Left ventricle myocardium inferior (tissue), 1 donor: Measurements from ENCODE around the gene PLAA. TPM values are rescaled to one million over a fixed set of nuclear protein-coding genes. Genes with fewer than 3 reads are reported as not detected.
A peak's percentile ranks its signal among the peaks of the same experiment; 100 is the strongest.

Experiments
- DNase-seq: peaks from one replicate; pipeline ENCODE4 v3.0.0-alpha.2; 2020
- H3K27ac ChIP-seq: fragments of 200-600 bp; replicated peaks from 2 replicates; pipeline ENCODE4 v1.8.0; 2021
- H3K27me3 ChIP-seq: fragments of 200-600 bp; 2 replicates; pipeline ENCODE4 v1.8.0; 2021; ENCODE audit warnings: low read depth
- H3K36me3 ChIP-seq: fragments of 200-600 bp; 2 replicates; pipeline ENCODE4 v1.8.0; 2021
- H3K4me1 ChIP-seq: fragments of 200-600 bp; 2 replicates; pipeline ENCODE4 v1.8.0; 2021
- H3K4me3 ChIP-seq: fragments of 200-600 bp; 2 replicates; pipeline ENCODE4 v1.8.0; 2021; ENCODE audit warnings: mild to moderate bottlenecking, moderate library complexity
- H3K9me3 ChIP-seq: fragments of 200-600 bp; replicated peaks from 2 replicates; pipeline ENCODE4 v1.8.0; 2021
- CTCF ChIP-seq: fragments of 200-600 bp; IDR thresholded peaks from 2 replicates; pipeline ENCODE4 v1.8.0; 2021; ENCODE audit warnings: antibody characterized with exemption, mild to moderate bottlenecking, borderline replicate concordance
- intact Hi-C: fragments of 100-400 bp; cut with micrococcal nuclease; formaldehyde crosslinking; loops from one replicate; pipeline ENCODE4 v1.11.0; 2022
- total RNA-seq: library from RNA; stranded (reverse); fragmentation: NEBNext Ultra II Directional; extraction: Animal tissue kit (Norgen Biotek cat#: 25700); gene quantifications from one replicate; pipeline ENCODE4 v1.2.1, GENCODE V29; 2021
- donor health status: DM: no; HTN: yes; CAD: no; lungs with severe emphysema.

Gene PLAA
- total RNA-seq, 1 donor from 2014 or later, result 32.3 TPM

- H3K27me3 ChIP-seq, result no peaks in the 10 kb centered on the region
- intact Hi-C loops, result no loop called here
- H3K4me3 ChIP-seq, result no peak overlapping the region
- no peaks in the 10 kb centered on the region for H3K9me3 ChIP-seq
- no peak for DNase-seq
- no peak overlapping the region for H3K27ac ChIP-seq
- H3K4me1 ChIP-seq, result peaks cover 26% of the 10 kb centered on the region
- no peaks in the 10 kb centered on the region for H3K36me3 ChIP-seq
- no peak for TF ChIP-seq CTCF
Observed at GRCh38 chr9:26954050-26954508, 7.0 kb upstream of the PLAA start.

DNA sequence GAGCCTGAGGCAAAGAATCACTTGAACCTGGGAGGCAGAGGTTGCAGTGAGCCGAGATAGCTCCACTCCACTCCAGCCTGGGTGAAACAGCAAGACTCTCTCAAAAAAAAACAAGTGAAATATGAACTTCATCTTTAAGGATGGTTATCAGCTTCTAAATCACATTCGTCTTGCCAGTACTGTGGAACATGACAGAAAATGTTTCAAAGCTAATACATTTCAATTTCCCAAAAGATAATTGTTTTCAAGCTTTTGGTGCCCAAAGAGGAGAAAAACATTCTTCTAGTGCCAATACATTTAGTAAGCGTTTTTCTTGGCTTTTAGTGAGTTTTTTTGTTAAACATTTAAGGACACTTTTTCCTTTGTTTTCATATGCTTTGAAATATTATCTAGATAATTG lies 4.8 kb upstream of the PLAA start:
- no peak for DNase-seq
- H3K9me3 ChIP-seq, result no peaks in the 10 kb centered on the region
- H3K4me3 ChIP-seq, result no peak overlapping the region
- TF ChIP-seq CTCF, result no peak
- H3K4me1 ChIP-seq, result peaks cover 25% of the 10 kb centered on the region
- intact Hi-C loops, result no loop called here
- H3K36me3 ChIP-seq, result no peaks in the 10 kb centered on the region
- H3K27me3 ChIP-seq, result no peaks in the 10 kb centered on the region
- no peak overlapping the region for H3K27ac ChIP-seq

- no peak for TF ChIP-seq CTCF
- Histone ChIP-seq H3K9me3 (no peaks in the 10 kb centered on the region), H3K27me3 (no peaks in the 10 kb centered on the region), H3K27ac (no peak overlapping the region), H3K4me3 (no peak overlapping the region), H3K36me3 (no peaks in the 10 kb centered on the region), H3K4me1 (peaks cover 28% of the 10 kb centered on the region)
- intact Hi-C loops, result no loop called here
- no peak for DNase-seq
Observed at GRCh38 chr9:26950521-26950920, 3.5 kb upstream of the PLAA start.

- no peak overlapping the region for H3K4me3 ChIP-seq
- intact Hi-C loops, result loop anchor here (10.0 kb wide), 1 partner anchor 55 kb away; the partner anchor contains the start of gene CAAP1
- no peak for DNase-seq
- H3K27ac ChIP-seq, result no peak overlapping the region
- H3K4me1 ChIP-seq, result peaks cover 31% of the 10 kb centered on the region
- H3K27me3 ChIP-seq, result no peaks in the 10 kb centered on the region
- no peak for TF ChIP-seq CTCF
- no peaks in the 10 kb centered on the region for H3K9me3 ChIP-seq
- H3K36me3 ChIP-seq, result no peaks in the 10 kb centered on the region
Observed at GRCh38 chr9:26949637-26950069, 2.6 kb upstream of the PLAA start.

DNA sequence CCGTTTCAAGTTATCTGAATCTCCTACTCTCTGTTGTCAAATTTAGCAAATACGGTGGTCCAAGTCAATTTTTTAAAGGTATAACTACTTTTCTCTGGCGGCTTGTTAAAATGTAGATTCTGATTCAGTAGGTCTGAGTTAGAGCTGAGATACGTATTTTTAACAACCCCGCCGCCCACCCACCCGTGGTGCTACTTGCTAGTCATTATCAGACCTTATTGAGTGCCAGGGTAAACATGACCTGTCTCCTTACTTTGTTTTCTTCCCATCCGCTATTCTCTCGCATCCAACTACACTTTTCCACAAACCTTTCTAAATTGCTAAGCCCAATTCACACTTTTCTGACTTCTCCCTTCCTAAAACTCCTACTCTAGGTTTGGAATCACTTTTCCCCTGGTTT lies 694 bp upstream of the PLAA start:
- Histone ChIP-seq H3K9me3 (no peaks in the 10 kb centered on the region), H3K36me3 (no peaks in the 10 kb centered on the region), H3K4me3 (peak overlapping the region; percentile 95), H3K4me1 (peaks cover 47% of the 10 kb centered on the region), H3K27ac (peak overlapping the region; percentile 98), H3K27me3 (no peaks in the 10 kb centered on the region)
- intact Hi-C loops, result loop anchor here (10.0 kb wide), 1 partner anchor 53 kb away; the partner anchor contains the start of gene CAAP1
- TF ChIP-seq CTCF, result no peak
- DNase-seq, result no peak
